BLaER1 treated with 17β-estradiol and CSF1 and Interleukin-3, amounts not matched to agents 10 nM and 100 nM (cell line): ENCODE results near the gene TXNDC11.

Source experiments
- H3K27ac ChIP-seq, 11 experiments: shearing (Covaris generic); formaldehyde crosslinking; 2 replicates each; pipeline ENCODE4 v1.8.1; 2022
- H3K27me3 ChIP-seq, 11 experiments: shearing (Covaris generic); formaldehyde crosslinking; 2 replicates each; pipeline ENCODE4 v1.8.1; 2022
- H3K36me3 ChIP-seq, 11 experiments: shearing (Covaris generic); formaldehyde crosslinking; 2 replicates each; pipeline ENCODE4 v1.8.1; 2022
- H3K4me1 ChIP-seq, 10 experiments: shearing (Covaris generic); formaldehyde crosslinking; 2 replicates each; pipeline ENCODE4 v1.8.1; 2022
- H3K4me2 ChIP-seq, 11 experiments: shearing (Covaris generic); formaldehyde crosslinking; 2 replicates each; pipeline ENCODE4 v1.8.1; 2022
- H3K4me3 ChIP-seq, 10 experiments: shearing (Covaris generic); formaldehyde crosslinking; 2 replicates each; pipeline ENCODE4 v1.8.1; 2022
- H3K9ac ChIP-seq, 11 experiments: shearing (Covaris generic); formaldehyde crosslinking; 2 replicates each; pipeline ENCODE4 v1.8.1; 2022
- H3K9me3 ChIP-seq, 11 experiments: shearing (Covaris generic); formaldehyde crosslinking; replicated peaks in 1 of 11; 2 replicates each; pipeline ENCODE4 v1.8.1; 2022
- H4K20me1 ChIP-seq, 11 experiments: shearing (Covaris generic); formaldehyde crosslinking; 2 replicates each; pipeline ENCODE4 v1.8.1; 2022
- Cebpa-rat ChIP-seq, 11 experiments: shearing (Covaris generic); IDR thresholded peaks; 2 replicates each; pipeline ENCODE4 v1.8.1; 2022

Gene TXNDC11

GRCh38 chr16:11634312-11634711 is 108.3 kb downstream of the TXNDC11 start:
- Histone ChIP-seq H3K36me3 (no peaks in the 10 kb centered on the region), H3K9me3 (no peaks in the 10 kb centered on the region), H3K4me2 (peak overlapping the region in 3 of 11 experiments; percentile 8 to 46 (median 20); a peak in 2 of 22 replicates), H3K27ac (no peak overlapping the region), H3K4me1 (peaks cover 39 to 63% (median 49%) of the 10 kb centered on the region in 10 experiments), H3K27me3 (no peaks in the 10 kb centered on the region), H3K9ac (no peak overlapping the region), H4K20me1 (no peaks in the 10 kb centered on the region), H3K4me3 (no peak overlapping the region)
- no peak for TF ChIP-seq Cebpa-rat (IDR thresholded peaks at IDR 0.05)

- TF ChIP-seq Cebpa-rat (IDR thresholded peaks at IDR 0.05): no peak
- Histone ChIP-seq H3K27ac (peak overlapping the region in 2 of 11 experiments; percentile 33 to 63; a peak in 1 of 22 replicates), H4K20me1 (no peaks in the 10 kb centered on the region; a peak in 1 of 22 replicates), H3K4me2 (peak overlapping the region; percentile 55 to 97 (median 92); a peak in 21 of 22 replicates), H3K9ac (peak overlapping the region in 2 of 11 experiments; percentile 22 to 36; a peak in 1 of 22 replicates), H3K4me3 (no peak overlapping the region), H3K27me3 (no peaks in the 10 kb centered on the region), H3K4me1 (peaks cover 51 to 69% (median 60%) of the 10 kb centered on the region in 10 experiments), H3K36me3 (no peaks in the 10 kb centered on the region), H3K9me3 (no peaks in the 10 kb centered on the region)
These were observed 109.5 kb downstream of the TXNDC11 start for GRCh38 chr16:11633113-11633512.

- no peaks in the 10 kb centered on the region for H3K27me3 ChIP-seq
- H3K27ac ChIP-seq: peak overlapping the region in 10 of 11 experiments; percentile 8 to 93 (median 36); a peak in 13 of 22 replicates
- H3K36me3 ChIP-seq: no peaks in the 10 kb centered on the region
- H3K9ac ChIP-seq: peak overlapping the region in 7 of 11 experiments; percentile 17 to 42 (median 34); a peak in 10 of 22 replicates
- H3K4me1 ChIP-seq: peaks cover 57 to 75% (median 66%) of the 10 kb centered on the region in 10 experiments
- TF ChIP-seq Cebpa-rat (IDR thresholded peaks at IDR 0.05): no peak
- H4K20me1 ChIP-seq: no peaks in the 10 kb centered on the region; a peak in 1 of 22 replicates
- H3K4me2 ChIP-seq: peak overlapping the region; percentile 55 to 97 (median 92)
- H3K9me3 ChIP-seq: no peaks in the 10 kb centered on the region
- no peak overlapping the region for H3K4me3 ChIP-seq
These were observed 110.2 kb downstream of the TXNDC11 start for GRCh38 chr16:11632455-11632939.

GRCh38 chr16:11631214-11631613 is 111.4 kb downstream of the TXNDC11 start:
- no peak for TF ChIP-seq Cebpa-rat (IDR thresholded peaks at IDR 0.05)
- Histone ChIP-seq H3K9ac (no peak overlapping the region; a peak in 1 of 22 replicates), H3K36me3 (no peaks in the 10 kb centered on the region), H3K4me1 (peaks cover 70 to 88% (median 79%) of the 10 kb centered on the region in 10 experiments), H4K20me1 (no peaks in the 10 kb centered on the region; a peak in 1 of 22 replicates), H3K27ac (peak overlapping the region in 3 of 11 experiments; percentile 92 to 93 (median 92); a peak in 7 of 22 replicates), H3K9me3 (no peaks in the 10 kb centered on the region), H3K4me2 (peak overlapping the region; percentile 75 to 99 (median 96); a peak in 20 of 22 replicates), H3K27me3 (no peaks in the 10 kb centered on the region), H3K4me3 (no peak overlapping the region)

GRCh38 chr16:11630768-11631056 is 111.9 kb downstream of the TXNDC11 start:
- H3K36me3 ChIP-seq: no peaks in the 10 kb centered on the region
- no peak for TF ChIP-seq Cebpa-rat (IDR thresholded peaks at IDR 0.05)
- peak overlapping the region in 7 of 11 experiments; percentile 79 to 93 (median 89); a peak in 12 of 22 replicates for H3K27ac ChIP-seq
- no peaks in the 10 kb centered on the region; a peak in 1 of 22 replicates for H4K20me1 ChIP-seq
- H3K27me3 ChIP-seq: no peaks in the 10 kb centered on the region
- H3K4me3 ChIP-seq: no peak overlapping the region
- peak overlapping the region; percentile 75 to 99 (median 96) for H3K4me2 ChIP-seq
- no peaks in the 10 kb centered on the region for H3K9me3 ChIP-seq
- H3K9ac ChIP-seq: peak overlapping the region in 4 of 11 experiments; percentile 77 to 81 (median 80); a peak in 9 of 22 replicates
- H3K4me1 ChIP-seq: peaks cover 75 to 93% (median 84%) of the 10 kb centered on the region in 10 experiments

- Histone ChIP-seq H4K20me1 (no peaks in the 10 kb centered on the region; a peak in 1 of 22 replicates), H3K4me3 (peak overlapping the region in 4 of 10 experiments; percentile 0 to 21 (median 12); a peak in 2 of 20 replicates), H3K9ac (peak overlapping the region; percentile 31 to 81 (median 67); a peak in 20 of 22 replicates), H3K27ac (peak overlapping the region; percentile 58 to 93 (median 83); a peak in 21 of 22 replicates), H3K4me2 (peak overlapping the region; percentile 75 to 99 (median 96)), H3K27me3 (no peaks in the 10 kb centered on the region), H3K9me3 (no peaks in the 10 kb centered on the region), H3K4me1 (peaks cover 80 to 93% (median 89%) of the 10 kb centered on the region in 10 experiments), H3K36me3 (no peaks in the 10 kb centered on the region)
- no peak for TF ChIP-seq Cebpa-rat (IDR thresholded peaks at IDR 0.05)
These were observed 112.5 kb downstream of the TXNDC11 start for GRCh38 chr16:11630046-11630767.
